ENCODE data around the gene ARL11.
"Not testable (repeated sequence)": the region's sequence is repeated elsewhere in the genome, so short reads cannot be mapped to it uniquely, and the experiment has no call there.

Gene ARL11

GRCh38 chr13:49627831-49628652, at the start of gene ARL11:
Gene ARL11, plus strand, starts transcription at chr13:49628507. Its CDS starts 1,941 bp downstream, at chr13:49630448.
- peak; percentile 65 for DNase-seq (ENCODE audit: low read depth, low spot score)

GRCh38 chr13:49579501-49579900, 48.8 kb upstream of the ARL11 start:
- DNase-seq (ENCODE audit: low read depth, low spot score) = no peak

- no peak for DNase-seq (ENCODE audit: low read depth, low spot score)
These were observed 47.2 kb upstream of the ARL11 start for GRCh38 chr13:49580980-49581680.

- no peak for DNase-seq (ENCODE audit: low read depth, low spot score)
These were observed 43.5 kb upstream of the ARL11 start for GRCh38 chr13:49584771-49585182.

GRCh38 chr13:49585220-49586157, 42.8 kb upstream of the ARL11 start, which contains the start of gene RCBTB1:
Gene RCBTB1, minus strand, starts transcription at chr13:49585558. Its CDS starts 18,279 bp downstream, at chr13:49567279.
- DNase-seq (ENCODE audit: low read depth, low spot score) = peak; percentile 15

GRCh38 chr13:49586717-49587116, 41.6 kb upstream of the ARL11 start:
- DNase-seq (ENCODE audit: low read depth, low spot score) = no peak

- DNase-seq (ENCODE audit: low read depth, low spot score) = no peak
These were observed 40.9 kb upstream of the ARL11 start for GRCh38 chr13:49587311-49587847.

- DNase-seq (ENCODE audit: low read depth, low spot score) = not testable (repeated sequence)
These were observed 37.6 kb upstream of the ARL11 start for GRCh38 chr13:49590714-49591113.

GRCh38 chr13:49593876-49594275, 34.4 kb upstream of the ARL11 start:
- not testable (repeated sequence) for DNase-seq (ENCODE audit: low read depth, low spot score)

- DNase-seq (ENCODE audit: low read depth, low spot score) = no peak
These were observed 33.7 kb upstream of the ARL11 start for GRCh38 chr13:49594576-49594975.

- DNase-seq (ENCODE audit: low read depth, low spot score) = no peak
These were observed 32.1 kb upstream of the ARL11 start for GRCh38 chr13:49596221-49596620.

GRCh38 chr13:49597043-49597641, 31.2 kb upstream of the ARL11 start:
- DNase-seq (ENCODE audit: low read depth, low spot score) = no peak

- DNase-seq (ENCODE audit: low read depth, low spot score) = no peak
These were observed 26.3 kb upstream of the ARL11 start for GRCh38 chr13:49602005-49602404.

GRCh38 chr13:49602615-49603014, 25.7 kb upstream of the ARL11 start:
- not testable (repeated sequence) for DNase-seq (ENCODE audit: low read depth, low spot score)

- DNase-seq (ENCODE audit: low read depth, low spot score) = no peak
These were observed 23.7 kb upstream of the ARL11 start for GRCh38 chr13:49604570-49604969.

- peak; percentile 67 for DNase-seq (ENCODE audit: low read depth, low spot score)
These were observed 21.3 kb upstream of the ARL11 start for GRCh38 chr13:49606747-49607648.

GRCh38 chr13:49607761-49608160, 20.5 kb upstream of the ARL11 start:
- no peak for DNase-seq (ENCODE audit: low read depth, low spot score)

GRCh38 chr13:49608651-49609331, 19.5 kb upstream of the ARL11 start:
- DNase-seq (ENCODE audit: low read depth, low spot score) = no peak

- DNase-seq (ENCODE audit: low read depth, low spot score) = no peak
These were observed 18.1 kb upstream of the ARL11 start for GRCh38 chr13:49610176-49610575.
